ENCODE data around the gene DSG1. TPM values are rescaled to one million over a fixed set of nuclear protein-coding genes. Genes with fewer than 3 reads are reported as not detected.

The DSG1 gene
- total and polyA plus RNA-seq, 2 of the 8 experiments (the other 6 are each of a cell fraction or from before 2014, with no cell fraction given): 0.06 TPM; not detected in 1

GRCh38 chr18:31393286-31393685, 75.3 kb downstream of the DSG1 start:
- no peaks in the 10 kb centered on the region for H3K79me2 ChIP-seq (ENCODE audit: control insufficient read depth in 1 of 2, insufficient read depth in 2 of 2, low read length in 2 of 2)
- no peak overlapping the region for H2AK5ac ChIP-seq (ENCODE audit: low read depth, low read length)
- H3K27ac ChIP-seq (ENCODE audit: low read depth, low read length): no peak overlapping the region
- FAIRE-seq (no peak), DNase-seq (ENCODE audit: low read depth in 1 of 2, low spot score in 2 of 2) (no peak)
- H3K79me1 ChIP-seq (ENCODE audit: low read depth, low read length): no peaks in the 10 kb centered on the region
- H4K20me1 ChIP-seq (replicated peaks in 1 of 2; ENCODE audit: control insufficient read depth in 1 of 2, insufficient read depth in 2 of 2, low read length in 2 of 2): no peaks in the 10 kb centered on the region
- H3K9ac ChIP-seq (replicated peaks in 1 of 4; ENCODE audit: extremely low read depth in 1 of 4, low read depth in 3 of 4, low read length in 3 of 4): no peak overlapping the region
- no peak overlapping the region for H2BK120ac ChIP-seq (replicated peaks; ENCODE audit: low read depth, low read length)
- WGBS, 2 experiments (ENCODE audit: extremely low coverage in 1 of 2, insufficient coverage in 1 of 2, insufficient read length in 1 of 2, insufficient replicate concordance in 2 of 2, low coverage in 1 of 2, low lambda C conversion rate in 2 of 2, missing lambda C conversion rate in 1 of 2): 100% methylated on average over 3 of the region's 3 CpGs; no CpG with 5 or more reads in 1 of the 2 experiments
- H2BK12ac ChIP-seq (ENCODE audit: low read depth, low read length): no peak overlapping the region
- no peak overlapping the region for H4K91ac ChIP-seq (replicated peaks; ENCODE audit: insufficient read length, low read length)
- ChIA-PET POLR2A (ENCODE audit: partially characterized antibody) (no interaction called here), CTCF (ENCODE audit: partially characterized antibody) (no interaction called here)
- H2BK5ac ChIP-seq (ENCODE audit: low read depth, low read length): 0 out of 2 replicates have a peak overlapping the region, but pooled peaks have one; percentile 8
- no peak overlapping the region for H3K4me2 ChIP-seq (ENCODE audit: insufficient read depth in 1 of 2, low read depth in 2 of 2, low read length in 2 of 2)
- H4K5ac ChIP-seq (ENCODE audit: insufficient read length, low read depth, low read length): no peak overlapping the region
- no peak overlapping the region for H3K4ac ChIP-seq (replicated peaks; ENCODE audit: insufficient read length, low read depth, low read length)
- no peak overlapping the region for H2BK20ac ChIP-seq (ENCODE audit: low read length)
- H3K56ac ChIP-seq (replicated peaks; ENCODE audit: insufficient read length, low read depth, low read length): no peak overlapping the region
- H4K8ac ChIP-seq (ENCODE audit: extremely low read depth, insufficient read depth, low read length): no peak overlapping the region
- H3K9me3 ChIP-seq (ENCODE audit: insufficient read depth in 2 of 2, low read depth in 1 of 2, low read length in 1 of 2): no peaks in the 10 kb centered on the region
- no peak overlapping the region for H3K4me3 ChIP-seq (ENCODE audit: extremely low read depth in 1 of 4, insufficient read depth in 2 of 4, low read depth in 3 of 4, low read length in 4 of 4)
- no peak overlapping the region for H3K23ac ChIP-seq (ENCODE audit: insufficient read length)
- no peaks in the 10 kb centered on the region for H3K23me2 ChIP-seq (ENCODE audit: low read depth, low read length)
- no peak overlapping the region for H3K14ac ChIP-seq (ENCODE audit: insufficient read length)
- H3K36me3 ChIP-seq (ENCODE audit: control insufficient read depth in 2 of 4, insufficient read depth in 4 of 4, low read length in 3 of 4): no peaks in the 10 kb centered on the region
- no peak overlapping the region for H3K18ac ChIP-seq (ENCODE audit: extremely low read depth, low read length)
- H2BK15ac ChIP-seq (ENCODE audit: low read length): no peak overlapping the region
- no peaks in the 10 kb centered on the region for H3K27me3 ChIP-seq (replicated peaks in 1 of 4; ENCODE audit: control insufficient read depth in 3 of 4, extremely low read depth in 1 of 4, insufficient read depth in 3 of 4, low read length in 3 of 4)
- H2AFZ ChIP-seq (ENCODE audit: low read length): peak overlapping the region; percentile 82
- H3K4me1 ChIP-seq (replicated peaks in 1 of 4; ENCODE audit: control insufficient read depth in 3 of 4, insufficient read depth in 4 of 4, low read length in 3 of 4): peaks cover 0 to under 1% (median 0%) of the 10 kb centered on the region in 4 experiments; a peak in 1 of 7 replicates
- TF ChIP-seq CBX8 (IDR thresholded peaks at IDR 0.05; ENCODE audit: borderline replicate concordance, low read depth, low read length): no peak
- no peak for TF ChIP-seq SUZ12 (IDR thresholded peaks at IDR 0.05; ENCODE audit: low read length)
- no peak for TF ChIP-seq CHD1 (IDR thresholded peaks at IDR 0.05; ENCODE audit: low read depth, low read length)
- no peak for TF ChIP-seq ZNF274 (IDR thresholded peaks at IDR 0.05; ENCODE audit: borderline replicate concordance, extremely low read depth, low read length)
- no peak for TF ChIP-seq BRCA1 (IDR thresholded peaks at IDR 0.05; ENCODE audit: low read depth, low read length)
- TF ChIP-seq RNF2 (IDR thresholded peaks at IDR 0.05; ENCODE audit: borderline replicate concordance, low read depth, low read length, missing control alignments, poor library complexity, severe bottlenecking): no peak
- no peak for TF ChIP-seq SP2 (IDR thresholded peaks at IDR 0.05; ENCODE audit: low read length)
- no peak for TF ChIP-seq E2F6 (IDR thresholded peaks at IDR 0.05)
- TF ChIP-seq MAX (IDR thresholded peaks at IDR 0.05): no peak
- no peak for TF ChIP-seq YY1 (IDR thresholded peaks at IDR 0.05; ENCODE audit: low read depth, low read length)
- no peak for TF ChIP-seq KDM4A (IDR thresholded peaks at IDR 0.05; ENCODE audit: low read depth, low read length, severe bottlenecking)
- TF ChIP-seq KDM1A (IDR thresholded peaks at IDR 0.05; ENCODE audit: borderline replicate concordance, low read length): no peak
- TF ChIP-seq SIX5 (IDR thresholded peaks at IDR 0.05; ENCODE audit: low read depth, low read length): no peak
